Neural cell (in vitro differentiated cells): ENCODE results near the gene PDZRN3.

Experiments used
- EP300 ChIP-seq: fragments of 450-650 bp; conservative IDR thresholded peaks from 2 replicates; pipeline ENCODE4 v1.6.1; 2014; ENCODE audit warnings: antibody characterized with exemption, mild to moderate bottlenecking, moderate library complexity; ENCODE audit not compliant: poor library complexity, severe bottlenecking
- EZH2 ChIP-seq: fragments of 200-600, 300-800 bp; shearing (Covaris generic), sonication (generic); IDR thresholded peaks from 2 replicates; pipeline ENCODE4 v1.6.1; 2014; ENCODE audit warnings: antibody characterized with exemption, low read length, borderline replicate concordance, mild to moderate bottlenecking; ENCODE audit not compliant: insufficient read depth, poor library complexity, severe bottlenecking
- TF ChIP-seq, protein P1 (sequence below): fragments of 450-650 bp; IDR thresholded peaks from 2 replicates; pipeline ENCODE4 v1.5.1; 2014; ENCODE audit warnings: antibody characterized with exemption, mild to moderate bottlenecking, moderate library complexity; ENCODE audit not compliant: poor library complexity, severe bottlenecking
- TF ChIP-seq, protein P2 (sequence below): IDR thresholded peaks from 2 replicates; pipeline ENCODE4 v1.6.1; 2012; ENCODE audit warnings: borderline replicate concordance

DNA sequence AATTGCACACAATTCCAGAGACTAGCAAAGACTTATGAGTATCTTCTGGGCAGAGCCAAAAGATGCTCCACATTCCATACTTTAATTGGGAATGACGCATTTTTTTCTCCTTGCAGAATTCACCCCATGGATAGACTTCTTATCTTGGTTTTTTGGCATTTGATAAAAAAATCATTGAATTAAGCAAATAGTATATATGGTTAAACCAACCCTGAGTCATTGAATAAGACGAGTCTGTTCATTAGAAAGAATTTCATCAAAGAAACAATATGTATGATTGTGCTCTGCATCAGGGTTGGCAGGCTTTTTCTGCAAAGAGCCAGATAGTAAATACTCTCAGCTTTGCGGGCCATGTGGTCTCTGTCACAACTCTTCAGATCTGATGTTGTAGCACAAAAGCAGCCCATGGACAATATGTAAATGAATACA is 9.2 kb upstream of the PDZRN3 start:
- TF ChIP-seq EP300 (no peak), EZH2 (no peak)
- TF ChIP-seq, protein P1, sequence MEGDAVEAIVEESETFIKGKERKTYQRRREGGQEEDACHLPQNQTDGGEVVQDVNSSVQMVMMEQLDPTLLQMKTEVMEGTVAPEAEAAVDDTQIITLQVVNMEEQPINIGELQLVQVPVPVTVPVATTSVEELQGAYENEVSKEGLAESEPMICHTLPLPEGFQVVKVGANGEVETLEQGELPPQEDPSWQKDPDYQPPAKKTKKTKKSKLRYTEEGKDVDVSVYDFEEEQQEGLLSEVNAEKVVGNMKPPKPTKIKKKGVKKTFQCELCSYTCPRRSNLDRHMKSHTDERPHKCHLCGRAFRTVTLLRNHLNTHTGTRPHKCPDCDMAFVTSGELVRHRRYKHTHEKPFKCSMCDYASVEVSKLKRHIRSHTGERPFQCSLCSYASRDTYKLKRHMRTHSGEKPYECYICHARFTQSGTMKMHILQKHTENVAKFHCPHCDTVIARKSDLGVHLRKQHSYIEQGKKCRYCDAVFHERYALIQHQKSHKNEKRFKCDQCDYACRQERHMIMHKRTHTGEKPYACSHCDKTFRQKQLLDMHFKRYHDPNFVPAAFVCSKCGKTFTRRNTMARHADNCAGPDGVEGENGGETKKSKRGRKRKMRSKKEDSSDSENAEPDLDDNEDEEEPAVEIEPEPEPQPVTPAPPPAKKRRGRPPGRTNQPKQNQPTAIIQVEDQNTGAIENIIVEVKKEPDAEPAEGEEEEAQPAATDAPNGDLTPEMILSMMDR: no peak
- TF ChIP-seq, protein P2, sequence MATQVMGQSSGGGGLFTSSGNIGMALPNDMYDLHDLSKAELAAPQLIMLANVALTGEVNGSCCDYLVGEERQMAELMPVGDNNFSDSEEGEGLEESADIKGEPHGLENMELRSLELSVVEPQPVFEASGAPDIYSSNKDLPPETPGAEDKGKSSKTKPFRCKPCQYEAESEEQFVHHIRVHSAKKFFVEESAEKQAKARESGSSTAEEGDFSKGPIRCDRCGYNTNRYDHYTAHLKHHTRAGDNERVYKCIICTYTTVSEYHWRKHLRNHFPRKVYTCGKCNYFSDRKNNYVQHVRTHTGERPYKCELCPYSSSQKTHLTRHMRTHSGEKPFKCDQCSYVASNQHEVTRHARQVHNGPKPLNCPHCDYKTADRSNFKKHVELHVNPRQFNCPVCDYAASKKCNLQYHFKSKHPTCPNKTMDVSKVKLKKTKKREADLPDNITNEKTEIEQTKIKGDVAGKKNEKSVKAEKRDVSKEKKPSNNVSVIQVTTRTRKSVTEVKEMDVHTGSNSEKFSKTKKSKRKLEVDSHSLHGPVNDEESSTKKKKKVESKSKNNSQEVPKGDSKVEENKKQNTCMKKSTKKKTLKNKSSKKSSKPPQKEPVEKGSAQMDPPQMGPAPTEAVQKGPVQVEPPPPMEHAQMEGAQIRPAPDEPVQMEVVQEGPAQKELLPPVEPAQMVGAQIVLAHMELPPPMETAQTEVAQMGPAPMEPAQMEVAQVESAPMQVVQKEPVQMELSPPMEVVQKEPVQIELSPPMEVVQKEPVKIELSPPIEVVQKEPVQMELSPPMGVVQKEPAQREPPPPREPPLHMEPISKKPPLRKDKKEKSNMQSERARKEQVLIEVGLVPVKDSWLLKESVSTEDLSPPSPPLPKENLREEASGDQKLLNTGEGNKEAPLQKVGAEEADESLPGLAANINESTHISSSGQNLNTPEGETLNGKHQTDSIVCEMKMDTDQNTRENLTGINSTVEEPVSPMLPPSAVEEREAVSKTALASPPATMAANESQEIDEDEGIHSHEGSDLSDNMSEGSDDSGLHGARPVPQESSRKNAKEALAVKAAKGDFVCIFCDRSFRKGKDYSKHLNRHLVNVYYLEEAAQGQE: no peak
